Stimulated activated CD8-positive, alpha-beta memory T cell treated with anti-CD3 and anti-CD28 coated beads, Interleukin-15, amount 100 ng/mL, for 4 hours (primary cell): ENCODE measurements around the gene TCHP.
"Not testable (repeated sequence)": the region's sequence is repeated elsewhere in the genome, so short reads cannot be mapped to it uniquely, and the experiment has no call there.

Experiments used
- DNase-seq, 2 donors: peaks; one replicate each; pipeline ENCODE4 v3.0.0-alpha.2; 2020; ENCODE audit warnings: low read depth in 2 of 2

TCHP gene

GRCh38 chr12:109879351-109880042, 20.6 kb upstream of the TCHP start:
- no peak for DNase-seq

- DNase-seq = peak; percentile 73 to 85
These were observed 19.8 kb upstream of the TCHP start, which contains the start of gene GLTP for GRCh38 chr12:109880043-109880931. GLTP (minus strand) TSS chr12:109880541; CDS start chr12:109880374, 167 bp downstream.

- DNase-seq = no peak
These were observed 19.1 kb upstream of the TCHP start for GRCh38 chr12:109880938-109881337.

GRCh38 chr12:109881752-109882151, 18.3 kb upstream of the TCHP start:
- no peak for DNase-seq

- no peak for DNase-seq
These were observed 16.6 kb upstream of the TCHP start for GRCh38 chr12:109883461-109883860.

- DNase-seq = no peak
These were observed 14.5 kb upstream of the TCHP start for GRCh38 chr12:109885616-109886015.

- no peak for DNase-seq
These were observed 11.7 kb upstream of the TCHP start for GRCh38 chr12:109888179-109889020.

GRCh38 chr12:109890620-109891170, 9.4 kb upstream of the TCHP start:
- DNase-seq = no peak

GRCh38 chr12:109891731-109892130, 8.3 kb upstream of the TCHP start:
- not testable (repeated sequence) for DNase-seq

GRCh38 chr12:109892165-109892715, 7.8 kb upstream of the TCHP start:
- no peak for DNase-seq

- DNase-seq = no peak
These were observed 7.3 kb upstream of the TCHP start for GRCh38 chr12:109892748-109893147.

- DNase-seq = no peak
These were observed 6.6 kb upstream of the TCHP start for GRCh38 chr12:109893261-109893995.

GRCh38 chr12:109894939-109895338, 5.1 kb upstream of the TCHP start:
- DNase-seq = no peak

GRCh38 chr12:109896188-109896587, 3.9 kb upstream of the TCHP start:
- DNase-seq = no peak

- no peak for DNase-seq
These were observed 3.0 kb upstream of the TCHP start for GRCh38 chr12:109897029-109897428.

- DNase-seq = not testable (repeated sequence)
These were observed 729 bp upstream of the TCHP start for GRCh38 chr12:109899345-109899744.

- DNase-seq = no peak
These were observed 892 bp downstream of the TCHP start for GRCh38 chr12:109900752-109901580.

- no peak for DNase-seq
These were observed 2.9 kb downstream of the TCHP start for GRCh38 chr12:109902891-109903418.

- no peak for DNase-seq
These were observed 5.2 kb downstream of the TCHP start for GRCh38 chr12:109905301-109905700.
